ENCODE measurements around the gene S100A11. TPM values are rescaled to one million over a fixed set of nuclear protein-coding genes. Genes with fewer than 3 reads are reported as not detected.

The S100A11 gene
- total RNA-seq, 1 donor from 2014 or later = 4.4 TPM

DNA sequence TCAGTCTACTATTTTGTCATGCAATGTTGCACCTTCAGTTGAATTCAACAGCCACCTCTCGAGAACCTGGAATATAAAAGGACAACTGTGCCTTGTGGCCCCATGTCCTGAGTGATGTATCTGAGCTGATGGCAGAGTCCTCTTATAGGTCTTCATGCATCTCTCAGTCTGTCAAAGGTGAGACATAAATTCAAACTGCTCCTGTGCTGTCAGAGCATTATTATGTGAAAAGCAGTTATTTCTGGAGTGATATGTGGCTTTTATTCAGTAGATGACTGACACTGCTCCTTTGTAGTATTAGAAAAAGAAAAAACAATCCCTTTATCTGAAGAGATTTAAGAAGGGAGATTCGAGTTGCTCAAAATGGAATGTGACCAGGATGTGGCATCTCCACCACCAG is 51.5 kb downstream of the S100A11 start:
- Mint-ChIP-seq H3K27me3 (ENCODE audit: insufficient read depth, low read depth) (peaks cover 7% of the 10 kb centered on the region), H3K4me3 (no peak overlapping the region), H3K9me3 (no peaks in the 10 kb centered on the region), H3K27ac (no peak overlapping the region), H3K4me1 (peaks cover 20% of the 10 kb centered on the region), H3K36me3 (no peaks in the 10 kb centered on the region)
- no peaks in the 10 kb centered on the region for H3K36me3 ChIP-seq
- no peak overlapping the region for H3K4me2 ChIP-seq
- no peaks in the 10 kb centered on the region for H4K20me1 ChIP-seq (ENCODE audit: low read depth)
- no peaks in the 10 kb centered on the region for H3K9me3 ChIP-seq (ENCODE audit: low read depth)
- H3K27ac ChIP-seq = no peak overlapping the region
- H3F3A ChIP-seq (ENCODE audit: low read depth) = no peaks in the 10 kb centered on the region
- H2AFZ ChIP-seq (replicated peaks) = no peak overlapping the region
- peaks cover 20% of the 10 kb centered on the region for H3K27me3 ChIP-seq
- TF ChIP-seq CTCF (IDR thresholded peaks at IDR 0.05) (no peak), EZH2phosphoT487 (IDR thresholded peaks at IDR 0.05) (no peak), EZH2 (IDR thresholded peaks at IDR 0.05) (no peak)
- H3K9ac ChIP-seq = no peak overlapping the region
- H3K4me1 ChIP-seq = no peaks in the 10 kb centered on the region
- no peak overlapping the region for H3K4me3 ChIP-seq
- no peak for DNase-seq (ENCODE audit: low spot score)
- no peaks in the 10 kb centered on the region for H3K79me2 ChIP-seq (ENCODE audit: low read depth)

- H3K4me2 ChIP-seq = no peak overlapping the region
- peaks cover 12% of the 10 kb centered on the region for H3K27me3 ChIP-seq
- H4K20me1 ChIP-seq (ENCODE audit: low read depth) = no peaks in the 10 kb centered on the region
- no peaks in the 10 kb centered on the region for H3K9me3 ChIP-seq (ENCODE audit: low read depth)
- TF ChIP-seq EZH2 (IDR thresholded peaks at IDR 0.05) (no peak), EZH2phosphoT487 (IDR thresholded peaks at IDR 0.05) (no peak), CTCF (IDR thresholded peaks at IDR 0.05) (no peak)
- H3K27me3 Mint-ChIP-seq (ENCODE audit: insufficient read depth, low read depth) = peaks cover 7% of the 10 kb centered on the region
- no peak for DNase-seq (ENCODE audit: low spot score)
- H3K36me3 Mint-ChIP-seq = no peaks in the 10 kb centered on the region
- H3K27ac Mint-ChIP-seq = no peak overlapping the region
- H3F3A ChIP-seq (ENCODE audit: low read depth) = no peaks in the 10 kb centered on the region
- no peaks in the 10 kb centered on the region for H3K4me1 ChIP-seq
- H2AFZ ChIP-seq (replicated peaks) = no peak overlapping the region
- no peak overlapping the region for H3K27ac ChIP-seq
- H3K4me1 Mint-ChIP-seq = peaks cover 18% of the 10 kb centered on the region
- H3K9me3 Mint-ChIP-seq = no peaks in the 10 kb centered on the region
- no peaks in the 10 kb centered on the region for H3K79me2 ChIP-seq (ENCODE audit: low read depth)
- no peak overlapping the region for H3K4me3 ChIP-seq
- no peak overlapping the region for H3K4me3 Mint-ChIP-seq
- H3K36me3 ChIP-seq = no peaks in the 10 kb centered on the region
- no peak overlapping the region for H3K9ac ChIP-seq
Observed at GRCh38 chr1:151984313-151984956, 52.4 kb downstream of the S100A11 start.

Small RNA genes within 50 kb of the gene (small RNA-seq; reads per million reads assigned to genes)
- not detected for gene SPTLC1P4

Other genes starting within 250 kb of the S100A11 start
- gene TDRKH, start 246.5 kb downstream of the S100A11 start, total RNA-seq (ENCODE audit: low replicate concordance) = 26.3 and 30.4 TPM in 2 replicates
- gene LINGO4, start 231.6 kb downstream of the S100A11 start, total RNA-seq (ENCODE audit: low replicate concordance) = not detected in 2 replicates
- not detected in 2 replicates for gene RORC, start 205.2 kb downstream of the S100A11 start, total RNA-seq (ENCODE audit: low replicate concordance)
- 0.12 TPM in 1 of 2 replicates, not detected in the other for gene C2CD4D, start 197.2 kb downstream of the S100A11 start, total RNA-seq (ENCODE audit: low replicate concordance)
- gene THEM5, start 183.3 kb downstream of the S100A11 start, total RNA-seq (ENCODE audit: low replicate concordance) = not detected in 2 replicates
- gene THEM4, start 127.5 kb downstream of the S100A11 start, total RNA-seq (ENCODE audit: low replicate concordance) = 12.4 and 14.1 TPM in 2 replicates
- 0.54 and 1.1 TPM in 2 replicates for gene S100A10, start 43.1 kb downstream of the S100A11 start, total RNA-seq (ENCODE audit: low replicate concordance)
- not detected in 2 replicates for gene TCHHL1, start 52.1 kb upstream of the S100A11 start, total RNA-seq (ENCODE audit: low replicate concordance)
- 0.03 and 0.07 TPM in 2 replicates for gene TCHH, start 78.4 kb upstream of the S100A11 start, total RNA-seq (ENCODE audit: low replicate concordance)
- not detected in 2 replicates for gene RPTN, start 122.2 kb upstream of the S100A11 start, total RNA-seq (ENCODE audit: low replicate concordance)
- gene HRNR, start 187.2 kb upstream of the S100A11 start, total RNA-seq (ENCODE audit: low replicate concordance) = not detected in 2 replicates